Measurements from ENCODE around the gene PTPN21. TPM values are rescaled to one million over a fixed set of nuclear protein-coding genes. Genes with fewer than 3 reads are reported as not detected.

PTPN21 gene
- total RNA-seq, 4 donors from 2014 or later = 24.7 to 47.2 (median 40.7) TPM

- Histone ChIP-seq H3K4me1 (peaks cover under 1 to 13% (median 10%) of the 10 kb centered on the region in 4 donors), H3K27me3 (no peaks in the 10 kb centered on the region), H3K36me3 (peaks cover 0 to 30% (median 16%) of the 10 kb centered on the region in 4 donors), H3K9me3 (no peaks in the 10 kb centered on the region), H3K27ac (replicated peaks in 1 of 4) (no peak overlapping the region), H3K4me3 (no peak overlapping the region)
- intact Hi-C loops (cut with DNase I) = no loop called here
- TF ChIP-seq POLR2AphosphoS5 (IDR thresholded peaks at IDR 0.05) (no peak), CTCF (IDR thresholded peaks at IDR 0.05) (no peak), POLR2A (IDR thresholded peaks at IDR 0.05; ENCODE audit: low read depth) (no peak), EP300 (IDR thresholded peaks at IDR 0.05) (no peak)
- no peak for DNase-seq (ENCODE audit: extremely low spot score)
- WGBS = 84% methylated on average over 7 of the region's 7 CpGs
Measured at GRCh38 chr14:88516861-88517357, 37.9 kb downstream of the PTPN21 start.

GRCh38 chr14:88515499-88516221 lies 39.1 kb downstream of the PTPN21 start:
- intact Hi-C loops (cut with DNase I) = no loop called here
- no peaks in the 10 kb centered on the region for H3K9me3 ChIP-seq
- 88% methylated on average over 1 of the region's 1 CpG for WGBS
- no peak for DNase-seq (ENCODE audit: extremely low spot score)
- H3K36me3 ChIP-seq = peaks cover 0 to 30% (median 16%) of the 10 kb centered on the region in 4 donors
- no peaks in the 10 kb centered on the region for H3K27me3 ChIP-seq
- no peak overlapping the region for H3K27ac ChIP-seq (replicated peaks in 1 of 4)
- no peak for TF ChIP-seq CTCF (IDR thresholded peaks at IDR 0.05)
- TF ChIP-seq EP300 (IDR thresholded peaks at IDR 0.05) = no peak
- TF ChIP-seq POLR2AphosphoS5 (IDR thresholded peaks at IDR 0.05) = no peak
- no peak for TF ChIP-seq POLR2A (IDR thresholded peaks at IDR 0.05; ENCODE audit: low read depth)
- peaks cover 0 to 13% (median 9%) of the 10 kb centered on the region in 4 donors for H3K4me1 ChIP-seq
- H3K4me3 ChIP-seq = no peak overlapping the region

GRCh38 chr14:88507208-88507607 lies 47.6 kb downstream of the PTPN21 start:
- no peak for DNase-seq (ENCODE audit: extremely low spot score)
- Histone ChIP-seq H3K4me1 (no peaks in the 10 kb centered on the region), H3K9me3 (no peaks in the 10 kb centered on the region), H3K27ac (replicated peaks in 1 of 4) (no peak overlapping the region), H3K27me3 (no peaks in the 10 kb centered on the region), H3K36me3 (peaks cover 4 to 53% (median 30%) of the 10 kb centered on the region in 4 donors), H3K4me3 (no peak overlapping the region)
- intact Hi-C loops (cut with DNase I) = no loop called here
- 93% methylated on average over 1 of the region's 1 CpG for WGBS
- no peak for TF ChIP-seq POLR2AphosphoS5 (IDR thresholded peaks at IDR 0.05)
- no peak for TF ChIP-seq CTCF (IDR thresholded peaks at IDR 0.05)
- no peak for TF ChIP-seq EP300 (IDR thresholded peaks at IDR 0.05)
- TF ChIP-seq POLR2A (IDR thresholded peaks at IDR 0.05; ENCODE audit: low read depth) = no peak

- H3K4me3 ChIP-seq = no peak overlapping the region
- no peak overlapping the region for H3K27ac ChIP-seq (replicated peaks in 1 of 4)
- no peak for DNase-seq (ENCODE audit: extremely low spot score)
- TF ChIP-seq CTCF (IDR thresholded peaks at IDR 0.05) (no peak), POLR2A (IDR thresholded peaks at IDR 0.05; ENCODE audit: low read depth) (no peak), POLR2AphosphoS5 (IDR thresholded peaks at IDR 0.05) (no peak), EP300 (IDR thresholded peaks at IDR 0.05) (no peak)
- no peaks in the 10 kb centered on the region for H3K27me3 ChIP-seq
- intact Hi-C loops (cut with DNase I) = no loop called here
- peaks cover 15 to 69% (median 45%) of the 10 kb centered on the region in 4 donors for H3K36me3 ChIP-seq
- H3K9me3 ChIP-seq = no peaks in the 10 kb centered on the region
- no peaks in the 10 kb centered on the region for H3K4me1 ChIP-seq
Measured at GRCh38 chr14:88505621-88506020, 49.2 kb downstream of the PTPN21 start.

Measured in esophagus muscularis mucosa (tissue), 4 donors.